ENCODE data around the gene PLCB1.

The PLCB1 gene

GRCh38 chr20:8874437-8874836, 742.4 kb downstream of the PLCB1 start:
- TF ChIP-seq ZFX (IDR thresholded peaks at IDR 0.05) (no peak), CTCF (conservative IDR thresholded peaks at IDR 0.05) (no peak)
- H3K27ac ChIP-seq, result no peak overlapping the region

- TF ChIP-seq ZFX (IDR thresholded peaks at IDR 0.05), result no peak
- no peak for TF ChIP-seq CTCF (conservative IDR thresholded peaks at IDR 0.05)
- no peak overlapping the region for H3K27ac ChIP-seq
Observed at GRCh38 chr20:8875586-8875985, 743.5 kb downstream of the PLCB1 start.

GRCh38 chr20:8876366-8876765, 744.3 kb downstream of the PLCB1 start:
- no peak overlapping the region for H3K27ac ChIP-seq
- no peak for TF ChIP-seq CTCF (conservative IDR thresholded peaks at IDR 0.05)
- no peak for TF ChIP-seq ZFX (IDR thresholded peaks at IDR 0.05)

GRCh38 chr20:8877294-8877693, 745.2 kb downstream of the PLCB1 start:
- TF ChIP-seq CTCF (conservative IDR thresholded peaks at IDR 0.05) (no peak), ZFX (IDR thresholded peaks at IDR 0.05) (no peak)
- H3K27ac ChIP-seq, result no peak overlapping the region

- H3K27ac ChIP-seq, result no peak overlapping the region
- no peak for TF ChIP-seq CTCF (conservative IDR thresholded peaks at IDR 0.05)
- no peak for TF ChIP-seq ZFX (IDR thresholded peaks at IDR 0.05)
Observed at GRCh38 chr20:8879669-8880068, 747.6 kb downstream of the PLCB1 start.

- no peak for TF ChIP-seq CTCF (conservative IDR thresholded peaks at IDR 0.05)
- TF ChIP-seq ZFX (IDR thresholded peaks at IDR 0.05), result no peak
- H3K27ac ChIP-seq, result no peak overlapping the region
Observed at GRCh38 chr20:8880085-8880853, 748.2 kb downstream of the PLCB1 start.

GRCh38 chr20:8891039-8891438, 759.0 kb downstream of the PLCB1 start:
- TF ChIP-seq CTCF (conservative IDR thresholded peaks at IDR 0.05) (no peak), ZFX (IDR thresholded peaks at IDR 0.05) (no peak)
- H3K27ac ChIP-seq, result no peak overlapping the region
